HepG2 (cell line): ENCODE data around the gene BCL2L1. TPM values are rescaled to one million over a fixed set of nuclear protein-coding genes. Genes with fewer than 3 reads are reported as not detected.

Source experiments
- ARID2 ChIP-seq: sonication (generic); formaldehyde crosslinking; IDR thresholded peaks from 2 replicates; pipeline ENCODE4 v1.8.1; 2022; ENCODE audit warnings: mild to moderate bottlenecking, missing genetic modification reagents, borderline replicate concordance
- FOXJ3 ChIP-seq: sonication (generic); formaldehyde crosslinking; IDR thresholded peaks from 2 replicates; pipeline ENCODE4 v1.4.0; 2020; ENCODE audit warnings: missing genetic modification reagents, mild to moderate bottlenecking, borderline replicate concordance
- FOXO1 ChIP-seq: sonication (generic); formaldehyde crosslinking; IDR thresholded peaks from 2 replicates; pipeline ENCODE4 v1.4.0; 2020; ENCODE audit warnings: missing genetic modification reagents
- GTF3A ChIP-seq: sonication (generic); formaldehyde crosslinking; conservative IDR thresholded peaks from 2 replicates; pipeline ENCODE4 v1.4.0; 2020; ENCODE audit warnings: mild to moderate bottlenecking, missing genetic modification reagents
- HDAC2 ChIP-seq: sonication (generic); formaldehyde crosslinking; IDR thresholded peaks from 2 replicates; pipeline ENCODE4 v1.4.0; 2020; ENCODE audit warnings: missing genetic modification reagents
- HNRNPLL ChIP-seq: fragments of 200-400 bp; formaldehyde crosslinking; IDR thresholded peaks from 2 replicates; pipeline ENCODE4 v1.6.1; 2017; ENCODE audit warnings: mild to moderate bottlenecking, low read depth, low read length; ENCODE audit not compliant: poor library complexity, severe bottlenecking
- NCOA1 ChIP-seq: sonication (generic); formaldehyde crosslinking; IDR thresholded peaks from 2 replicates; pipeline ENCODE4 v1.9.0; 2021; ENCODE audit warnings: missing genetic modification reagents
- NFATC3 ChIP-seq: sonication (generic); formaldehyde crosslinking; IDR thresholded peaks from 2 replicates; pipeline ENCODE4 v1.5.1; 2020; ENCODE audit warnings: mild to moderate bottlenecking, missing genetic modification reagents
- REXO4 ChIP-seq: sonication (generic); formaldehyde crosslinking; IDR thresholded peaks from 2 replicates; pipeline ENCODE4 v1.8.0; 2022; ENCODE audit warnings: missing genetic modification reagents, mild to moderate bottlenecking, borderline replicate concordance
- TBL1XR1 ChIP-seq: fragments of 150-350 bp; IDR thresholded peaks from 2 replicates; pipeline ENCODE4 v1.6.1; 2014; ENCODE audit warnings: borderline replicate concordance, low read length; ENCODE audit not compliant: partially characterized antibody
- ZNF33A ChIP-seq: sonication (generic); formaldehyde crosslinking; IDR thresholded peaks from 2 replicates; pipeline ENCODE4 v1.5.1; 2020; ENCODE audit warnings: missing genetic modification reagents, mild to moderate bottlenecking, moderate library complexity, borderline replicate concordance
- ZNF354B ChIP-seq: sonication (generic); formaldehyde crosslinking; IDR thresholded peaks from 2 replicates; pipeline ENCODE4 v1.8.0; 2022; ENCODE audit warnings: mild to moderate bottlenecking, missing genetic modification reagents
- ZNF589 ChIP-seq: sonication (generic); formaldehyde crosslinking; conservative IDR thresholded peaks from 2 replicates; pipeline ENCODE4 v1.8.0; 2022; ENCODE audit warnings: mild to moderate bottlenecking, moderate library complexity, missing genetic modification reagents
- polyA plus RNA-seq, 8 experiments: library from polyadenylated mRNA; depleted of rRNA in 3 of 8; stranded (reverse) in 7 of 8; unstranded in 1 of 8; fragments of >200 nt; fragmentation: Illumina TruSeq in 4 of 8; extraction: Trizol in 4 of 8; gene quantifications; 2 replicates each; pipeline versions ENCODE4 v1.2.1 to v1.2.3, GENCODE V29; 2011 to 2016; ENCODE audit warnings: low read depth in 4 of 8, missing spikeins in 1 of 8, mixed read lengths in 1 of 8; ENCODE audit not compliant: insufficient read depth in 1 of 8
- total RNA-seq, 5 experiments: library from RNA; depleted of rRNA; stranded (reverse); fragments of >200 nt; fragmentation: Illumina TruSeq; extraction: Trizol; gene quantifications; 2 replicates each; pipeline ENCODE4 v1.2.3, GENCODE V29; 2016; ENCODE audit warnings: low read depth in 1 of 5
- TF ChIP-seq, protein P1 (sequence below): sonication (generic); formaldehyde crosslinking; IDR thresholded peaks from 2 replicates; pipeline ENCODE4 v1.5.0; 2020; ENCODE audit warnings: missing genetic modification reagents, mild to moderate bottlenecking, borderline replicate concordance
- TF ChIP-seq, protein P2 (sequence below): IDR thresholded peaks from 2 replicates; pipeline ENCODE4 v1.6.1; 2016; ENCODE audit warnings: control low read depth
- TF ChIP-seq, protein P3 (sequence below): sonication (generic); formaldehyde crosslinking; IDR thresholded peaks from 2 replicates; pipeline ENCODE4 v1.4.0; 2020; ENCODE audit warnings: missing genetic modification reagents
- TF ChIP-seq, protein P4 (sequence below): sonication (generic); formaldehyde crosslinking; IDR thresholded peaks from 2 replicates; pipeline ENCODE4 v1.4.0; 2020; ENCODE audit warnings: missing genetic modification reagents, borderline replicate concordance
- TF ChIP-seq, protein P5 (sequence below): sonication (generic); formaldehyde crosslinking; IDR thresholded peaks from 2 replicates; pipeline ENCODE4 v1.5.1; 2020; ENCODE audit warnings: missing genetic modification reagents, mild to moderate bottlenecking, borderline replicate concordance

BCL2L1 gene
- total and polyA plus RNA-seq, 2 of the 13 experiments (the other 11 are each of a cell fraction or from before 2014, with no cell fraction given), result 164 to 258 TPM

DNA sequence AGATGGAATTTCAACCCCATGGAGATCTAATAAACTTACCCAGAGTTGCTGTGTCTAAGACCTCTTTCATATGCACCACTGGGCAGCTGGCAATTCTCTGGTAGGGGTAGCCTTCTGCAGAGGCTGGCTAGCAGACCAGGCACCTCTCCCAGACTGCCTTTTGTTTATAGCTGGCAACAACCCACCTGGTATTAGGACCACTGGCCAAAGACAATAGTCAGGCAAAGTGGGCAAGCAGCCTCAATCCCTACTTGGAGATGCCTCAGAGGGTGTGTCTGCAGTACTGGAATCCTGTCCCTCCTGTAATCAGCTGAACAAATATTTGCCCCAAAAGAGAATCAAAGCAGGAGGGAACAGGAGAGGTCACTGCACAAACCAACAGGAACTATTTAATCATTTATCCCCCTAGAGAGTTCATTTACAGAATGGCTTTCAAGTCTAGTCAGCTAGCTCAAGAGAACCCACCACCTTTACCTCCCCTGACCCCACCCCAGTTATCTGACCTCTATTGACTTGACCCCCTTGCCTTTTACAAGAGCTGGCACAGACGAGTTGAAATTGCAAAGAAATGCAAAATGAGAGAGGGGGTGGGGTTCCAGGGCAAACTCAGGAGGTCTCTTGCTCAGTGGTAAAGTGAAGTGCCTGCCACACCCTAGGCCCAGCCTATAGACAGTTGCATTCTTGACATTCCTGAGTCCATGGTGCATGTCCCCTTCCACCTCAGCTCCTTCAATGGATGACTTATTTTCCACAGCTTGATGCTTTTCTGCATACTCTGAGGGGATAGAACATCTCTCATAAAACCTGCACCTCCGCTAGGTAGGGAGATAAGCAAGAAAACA is 2.8 kb downstream of the BCL2L1 start (continued):
- no peak for TF ChIP-seq REXO4 (CRISPR knock-in tag)
- TF ChIP-seq NFATC3 (CRISPR knock-in tag), result peak; percentile 92; the same call in 1 of the 2 replicates
- TF ChIP-seq, protein P1, sequence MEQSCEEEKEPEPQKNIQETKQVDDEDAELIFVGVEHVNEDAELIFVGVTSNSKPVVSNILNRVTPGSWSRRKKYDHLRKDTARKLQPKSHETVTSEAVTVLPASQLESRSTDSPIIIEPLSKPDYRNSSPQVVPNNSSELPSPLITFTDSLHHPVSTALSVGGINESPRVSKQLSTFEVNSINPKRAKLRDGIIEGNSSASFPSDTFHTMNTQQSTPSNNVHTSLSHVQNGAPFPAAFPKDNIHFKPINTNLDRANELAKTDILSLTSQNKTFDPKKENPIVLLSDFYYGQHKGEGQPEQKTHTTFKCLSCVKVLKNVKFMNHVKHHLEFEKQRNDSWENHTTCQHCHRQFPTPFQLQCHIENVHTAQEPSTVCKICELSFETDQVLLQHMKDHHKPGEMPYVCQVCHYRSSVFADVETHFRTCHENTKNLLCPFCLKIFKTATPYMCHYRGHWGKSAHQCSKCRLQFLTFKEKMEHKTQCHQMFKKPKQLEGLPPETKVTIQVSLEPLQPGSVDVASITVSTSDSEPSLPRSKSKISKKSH, result no peak
- TF ChIP-seq, protein P2, sequence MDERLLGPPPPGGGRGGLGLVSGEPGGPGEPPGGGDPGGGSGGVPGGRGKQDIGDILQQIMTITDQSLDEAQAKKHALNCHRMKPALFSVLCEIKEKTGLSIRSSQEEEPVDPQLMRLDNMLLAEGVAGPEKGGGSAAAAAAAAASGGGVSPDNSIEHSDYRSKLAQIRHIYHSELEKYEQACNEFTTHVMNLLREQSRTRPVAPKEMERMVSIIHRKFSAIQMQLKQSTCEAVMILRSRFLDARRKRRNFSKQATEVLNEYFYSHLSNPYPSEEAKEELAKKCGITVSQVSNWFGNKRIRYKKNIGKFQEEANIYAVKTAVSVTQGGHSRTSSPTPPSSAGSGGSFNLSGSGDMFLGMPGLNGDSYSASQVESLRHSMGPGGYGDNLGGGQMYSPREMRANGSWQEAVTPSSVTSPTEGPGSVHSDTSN (CRISPR knock-in tag), result peak; percentile 24; the same call in 1 of the 2 replicates
- TF ChIP-seq FOXJ3, result peak; percentile 99
- TF ChIP-seq HDAC2 (CRISPR knock-in tag), result peak; percentile 96
- 0 out of 2 replicates have a peak, but pooled peaks have one; percentile 22 for TF ChIP-seq ZNF33A (CRISPR knock-in tag)
- peak; percentile 96 for TF ChIP-seq TBL1XR1
- TF ChIP-seq ZNF354B (CRISPR knock-in tag), result peak; percentile 74; the same call in 1 of the 2 replicates
- TF ChIP-seq GTF3A (CRISPR knock-in tag), result peak; percentile 16; the same call in 1 of the 2 replicates
- TF ChIP-seq NCOA1 (CRISPR knock-in tag), result no peak; the same call in 1 of the 2 replicates
- TF ChIP-seq, protein P3, sequence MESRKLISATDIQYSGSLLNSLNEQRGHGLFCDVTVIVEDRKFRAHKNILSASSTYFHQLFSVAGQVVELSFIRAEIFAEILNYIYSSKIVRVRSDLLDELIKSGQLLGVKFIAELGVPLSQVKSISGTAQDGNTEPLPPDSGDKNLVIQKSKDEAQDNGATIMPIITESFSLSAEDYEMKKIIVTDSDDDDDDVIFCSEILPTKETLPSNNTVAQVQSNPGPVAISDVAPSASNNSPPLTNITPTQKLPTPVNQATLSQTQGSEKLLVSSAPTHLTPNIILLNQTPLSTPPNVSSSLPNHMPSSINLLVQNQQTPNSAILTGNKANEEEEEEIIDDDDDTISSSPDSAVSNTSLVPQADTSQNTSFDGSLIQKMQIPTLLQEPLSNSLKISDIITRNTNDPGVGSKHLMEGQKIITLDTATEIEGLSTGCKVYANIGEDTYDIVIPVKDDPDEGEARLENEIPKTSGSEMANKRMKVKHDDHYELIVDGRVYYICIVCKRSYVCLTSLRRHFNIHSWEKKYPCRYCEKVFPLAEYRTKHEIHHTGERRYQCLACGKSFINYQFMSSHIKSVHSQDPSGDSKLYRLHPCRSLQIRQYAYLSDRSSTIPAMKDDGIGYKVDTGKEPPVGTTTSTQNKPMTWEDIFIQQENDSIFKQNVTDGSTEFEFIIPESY, result peak; percentile 51
- peak; percentile 89 for TF ChIP-seq FOXO1 (CRISPR knock-in tag)
- TF ChIP-seq HNRNPLL, result no peak
- TF ChIP-seq, protein P4, sequence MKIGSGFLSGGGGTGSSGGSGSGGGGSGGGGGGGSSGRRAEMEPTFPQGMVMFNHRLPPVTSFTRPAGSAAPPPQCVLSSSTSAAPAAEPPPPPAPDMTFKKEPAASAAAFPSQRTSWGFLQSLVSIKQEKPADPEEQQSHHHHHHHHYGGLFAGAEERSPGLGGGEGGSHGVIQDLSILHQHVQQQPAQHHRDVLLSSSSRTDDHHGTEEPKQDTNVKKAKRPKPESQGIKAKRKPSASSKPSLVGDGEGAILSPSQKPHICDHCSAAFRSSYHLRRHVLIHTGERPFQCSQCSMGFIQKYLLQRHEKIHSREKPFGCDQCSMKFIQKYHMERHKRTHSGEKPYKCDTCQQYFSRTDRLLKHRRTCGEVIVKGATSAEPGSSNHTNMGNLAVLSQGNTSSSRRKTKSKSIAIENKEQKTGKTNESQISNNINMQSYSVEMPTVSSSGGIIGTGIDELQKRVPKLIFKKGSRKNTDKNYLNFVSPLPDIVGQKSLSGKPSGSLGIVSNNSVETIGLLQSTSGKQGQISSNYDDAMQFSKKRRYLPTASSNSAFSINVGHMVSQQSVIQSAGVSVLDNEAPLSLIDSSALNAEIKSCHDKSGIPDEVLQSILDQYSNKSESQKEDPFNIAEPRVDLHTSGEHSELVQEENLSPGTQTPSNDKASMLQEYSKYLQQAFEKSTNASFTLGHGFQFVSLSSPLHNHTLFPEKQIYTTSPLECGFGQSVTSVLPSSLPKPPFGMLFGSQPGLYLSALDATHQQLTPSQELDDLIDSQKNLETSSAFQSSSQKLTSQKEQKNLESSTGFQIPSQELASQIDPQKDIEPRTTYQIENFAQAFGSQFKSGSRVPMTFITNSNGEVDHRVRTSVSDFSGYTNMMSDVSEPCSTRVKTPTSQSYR (CRISPR knock-in tag), result peak; percentile 90
- no peak; the same call in 1 of the 2 replicates for TF ChIP-seq ARID2 (CRISPR knock-in tag)
- TF ChIP-seq, protein P5, sequence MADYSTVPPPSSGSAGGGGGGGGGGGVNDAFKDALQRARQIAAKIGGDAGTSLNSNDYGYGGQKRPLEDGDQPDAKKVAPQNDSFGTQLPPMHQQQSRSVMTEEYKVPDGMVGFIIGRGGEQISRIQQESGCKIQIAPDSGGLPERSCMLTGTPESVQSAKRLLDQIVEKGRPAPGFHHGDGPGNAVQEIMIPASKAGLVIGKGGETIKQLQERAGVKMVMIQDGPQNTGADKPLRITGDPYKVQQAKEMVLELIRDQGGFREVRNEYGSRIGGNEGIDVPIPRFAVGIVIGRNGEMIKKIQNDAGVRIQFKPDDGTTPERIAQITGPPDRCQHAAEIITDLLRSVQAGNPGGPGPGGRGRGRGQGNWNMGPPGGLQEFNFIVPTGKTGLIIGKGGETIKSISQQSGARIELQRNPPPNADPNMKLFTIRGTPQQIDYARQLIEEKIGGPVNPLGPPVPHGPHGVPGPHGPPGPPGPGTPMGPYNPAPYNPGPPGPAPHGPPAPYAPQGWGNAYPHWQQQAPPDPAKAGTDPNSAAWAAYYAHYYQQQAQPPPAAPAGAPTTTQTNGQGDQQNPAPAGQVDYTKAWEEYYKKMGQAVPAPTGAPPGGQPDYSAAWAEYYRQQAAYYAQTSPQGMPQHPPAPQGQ (CRISPR knock-in tag), result peak; percentile 65; the same call in 1 of the 2 replicates
- no peak for TF ChIP-seq ZNF589 (CRISPR knock-in tag)
